OCI-LY1 (cell line): ENCODE measurements around the gene SLBP.

Source experiments
- H2AFZ ChIP-seq: fragments of 200-600 bp; sonication (generic), shearing (Covaris generic); 2 replicates; pipeline ENCODE4 v1.6.0; 2014; ENCODE audit warnings: antibody characterized with exemption, mild to moderate bottlenecking, low read length
- H3F3A ChIP-seq: fragments of 200-600 bp; sonication (generic), shearing (Covaris generic); 2 replicates; pipeline ENCODE4 v1.6.0; 2014; ENCODE audit warnings: mild to moderate bottlenecking, antibody characterized with exemption, low read length, moderate library complexity; ENCODE audit not compliant: insufficient read depth
- H3K27ac ChIP-seq: fragments of 200-600 bp; sonication (generic); 2 replicates; pipeline ENCODE4 v1.5.1; 2014; ENCODE audit warnings: low read length, mixed run types, mild to moderate bottlenecking, low read depth; ENCODE audit not compliant: poor library complexity, severe bottlenecking
- H3K27me3 ChIP-seq: fragments of 200-600 bp; sonication (generic); 2 replicates; pipeline ENCODE4 v1.6.0; 2014; ENCODE audit warnings: antibody characterized with exemption, mild to moderate bottlenecking, low read length, moderate library complexity; ENCODE audit not compliant: insufficient read depth
- H3K36me3 ChIP-seq: fragments of 200-600 bp; sonication (generic); 2 replicates; pipeline ENCODE4 v1.6.1; 2014; ENCODE audit warnings: mild to moderate bottlenecking, antibody characterized with exemption, low read length, moderate library complexity, mixed read lengths; ENCODE audit not compliant: insufficient read depth
- H3K4me1 ChIP-seq: fragments of 200-600 bp; sonication (generic); 2 replicates; pipeline ENCODE4 v1.5.1; 2014; ENCODE audit warnings: mild to moderate bottlenecking, low read length, moderate library complexity; ENCODE audit not compliant: insufficient read depth, severe bottlenecking
- H3K4me2 ChIP-seq: fragments of 200-600 bp; sonication (generic), shearing (Covaris generic); 2 replicates; pipeline ENCODE4 v1.6.1; 2014; ENCODE audit warnings: low read length
- H3K4me3 ChIP-seq: fragments of 200-600 bp; sonication (generic); 2 replicates; pipeline ENCODE4 v1.5.1; 2014; ENCODE audit warnings: low read length, low read depth, mild to moderate bottlenecking, mixed read lengths; ENCODE audit not compliant: poor library complexity, severe bottlenecking
- H3K79me2 ChIP-seq: fragments of 200-600 bp; shearing (Covaris generic); 2 replicates; pipeline ENCODE4 v1.6.1; 2016; ENCODE audit warnings: mixed run types, low read length, mixed read lengths; ENCODE audit not compliant: insufficient read depth
- H3K9ac ChIP-seq: fragments of 200-600 bp; sonication (generic), shearing (Covaris generic); 2 replicates; pipeline ENCODE4 v1.6.1; 2014; ENCODE audit warnings: mild to moderate bottlenecking, low read length, mixed read lengths
- H3K9me2 ChIP-seq: fragments of 200-600 bp; sonication (generic), shearing (Covaris generic); 2 replicates; pipeline ENCODE4 v1.6.1; 2014; ENCODE audit warnings: low read depth, mild to moderate bottlenecking, low read length, mixed read lengths
- H3K9me3 ChIP-seq: fragments of 200-600 bp; shearing (Covaris generic); 2 replicates; pipeline ENCODE4 v1.6.1; 2014; ENCODE audit warnings: low read length, mixed read lengths
- H4K20me1 ChIP-seq: fragments of 200-600 bp; sonication (generic), shearing (Covaris generic); 2 replicates; pipeline ENCODE4 v1.6.0; 2016; ENCODE audit warnings: mild to moderate bottlenecking, low read length; ENCODE audit not compliant: insufficient read depth
- EZH2 ChIP-seq: fragments of 200-600 bp; sonication (generic), shearing (Covaris generic); IDR thresholded peaks from 2 replicates; pipeline ENCODE4 v1.8.0; 2017; ENCODE audit warnings: borderline replicate concordance, mixed run types, mild to moderate bottlenecking, antibody characterized with exemption, low read length, moderate library complexity, mixed read lengths
- TF ChIP-seq, protein P1 (sequence below): fragments of 200-600 bp; sonication (generic), shearing (Covaris generic); IDR thresholded peaks from 2 replicates; pipeline ENCODE4 v1.5.1; 2017; ENCODE audit warnings: mild to moderate bottlenecking, antibody characterized with exemption, low read length, moderate library complexity, mixed read lengths

SLBP gene

DNA sequence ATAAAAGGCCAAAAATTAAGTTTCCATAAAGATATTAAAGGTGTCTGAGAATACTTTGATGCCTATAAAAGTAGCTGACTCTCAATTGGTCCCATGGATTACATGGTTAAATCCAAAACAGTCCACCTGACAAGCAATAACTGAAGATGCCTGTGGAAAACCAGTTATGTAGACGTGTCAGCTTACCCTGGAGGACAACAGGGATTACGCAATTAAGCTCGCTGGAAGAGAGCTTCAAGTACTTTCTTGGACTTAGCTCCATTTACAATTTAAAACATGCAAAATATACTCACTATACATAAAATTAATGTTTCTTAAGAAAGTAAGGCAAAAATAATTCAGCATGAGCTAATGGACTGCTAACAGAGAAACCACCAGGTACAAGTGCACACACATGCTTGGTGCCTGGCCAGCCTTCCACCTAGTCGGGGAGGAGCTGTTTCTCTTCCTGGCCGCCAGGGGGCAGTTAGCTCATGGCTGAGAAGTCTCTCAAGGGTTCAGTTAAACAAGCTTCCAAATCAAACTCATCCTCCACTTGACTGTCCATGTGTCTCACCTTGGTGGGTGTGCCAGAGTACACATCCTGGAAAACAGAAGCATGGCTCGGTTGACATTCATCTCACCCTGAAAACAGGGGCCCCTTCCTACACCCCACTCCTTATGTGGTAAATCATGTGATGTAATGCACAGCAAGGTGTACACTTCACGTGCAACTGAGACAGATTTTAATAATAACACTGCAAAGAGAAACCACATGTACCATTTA, 18.8 kb downstream of the SLBP start:
- Histone ChIP-seq H4K20me1 (no peaks in the 10 kb centered on the region), H3K4me1 (no peaks in the 10 kb centered on the region), H3K9ac (no peak overlapping the region), H2AFZ (no peak overlapping the region), H3K9me3 (no peaks in the 10 kb centered on the region), H3K27ac (no peak overlapping the region), H3K4me2 (no peak overlapping the region), H3K9me2 (no peaks in the 10 kb centered on the region), H3K27me3 (no peaks in the 10 kb centered on the region), H3K79me2 (no peaks in the 10 kb centered on the region), H3K4me3 (no peak overlapping the region), H3K36me3 (peaks cover 67% of the 10 kb centered on the region), H3F3A (no peaks in the 10 kb centered on the region)
- TF ChIP-seq, protein P1, sequence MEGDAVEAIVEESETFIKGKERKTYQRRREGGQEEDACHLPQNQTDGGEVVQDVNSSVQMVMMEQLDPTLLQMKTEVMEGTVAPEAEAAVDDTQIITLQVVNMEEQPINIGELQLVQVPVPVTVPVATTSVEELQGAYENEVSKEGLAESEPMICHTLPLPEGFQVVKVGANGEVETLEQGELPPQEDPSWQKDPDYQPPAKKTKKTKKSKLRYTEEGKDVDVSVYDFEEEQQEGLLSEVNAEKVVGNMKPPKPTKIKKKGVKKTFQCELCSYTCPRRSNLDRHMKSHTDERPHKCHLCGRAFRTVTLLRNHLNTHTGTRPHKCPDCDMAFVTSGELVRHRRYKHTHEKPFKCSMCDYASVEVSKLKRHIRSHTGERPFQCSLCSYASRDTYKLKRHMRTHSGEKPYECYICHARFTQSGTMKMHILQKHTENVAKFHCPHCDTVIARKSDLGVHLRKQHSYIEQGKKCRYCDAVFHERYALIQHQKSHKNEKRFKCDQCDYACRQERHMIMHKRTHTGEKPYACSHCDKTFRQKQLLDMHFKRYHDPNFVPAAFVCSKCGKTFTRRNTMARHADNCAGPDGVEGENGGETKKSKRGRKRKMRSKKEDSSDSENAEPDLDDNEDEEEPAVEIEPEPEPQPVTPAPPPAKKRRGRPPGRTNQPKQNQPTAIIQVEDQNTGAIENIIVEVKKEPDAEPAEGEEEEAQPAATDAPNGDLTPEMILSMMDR, result peak; percentile 70
- TF ChIP-seq EZH2, result no peak

DNA sequence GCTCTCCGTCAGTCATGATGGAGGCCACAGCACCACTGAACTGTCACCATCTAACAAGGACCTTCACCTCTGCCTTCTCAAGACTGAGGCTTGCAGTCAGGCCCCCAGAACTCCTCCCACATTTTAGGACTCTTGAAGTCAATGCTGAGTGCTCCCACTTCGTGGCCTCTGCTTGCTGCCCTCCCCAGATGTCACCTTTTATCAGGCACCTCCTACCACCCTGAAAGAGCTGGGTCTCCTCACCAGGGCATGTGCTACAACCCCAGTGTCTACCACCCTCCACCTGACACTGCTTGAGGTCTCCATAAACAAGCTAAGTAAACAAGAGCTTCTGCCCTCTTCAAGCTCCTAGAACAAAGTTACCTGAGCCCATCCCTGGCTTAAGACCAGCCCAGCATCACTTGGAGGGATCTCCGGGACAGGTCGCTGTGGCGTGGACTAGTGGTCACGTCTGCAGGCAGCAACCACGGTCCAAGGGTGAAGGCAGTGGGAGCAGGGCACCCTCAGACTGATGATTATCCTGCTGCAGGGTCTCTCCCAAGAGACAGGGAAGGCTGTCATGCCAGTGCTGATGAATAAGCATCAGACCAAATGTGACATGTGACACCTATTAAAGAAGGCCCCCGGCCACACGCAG, 20.3 kb downstream of the SLBP start:
- no peak for TF ChIP-seq EZH2
- TF ChIP-seq, protein P1, result no peak
- H3K27me3 ChIP-seq, result no peaks in the 10 kb centered on the region
- no peak overlapping the region for H3K27ac ChIP-seq
- no peaks in the 10 kb centered on the region for H3F3A ChIP-seq
- no peaks in the 10 kb centered on the region for H3K9me2 ChIP-seq
- no peaks in the 10 kb centered on the region for H3K79me2 ChIP-seq
- H3K4me1 ChIP-seq, result no peaks in the 10 kb centered on the region
- H3K4me2 ChIP-seq, result no peak overlapping the region
- no peaks in the 10 kb centered on the region for H4K20me1 ChIP-seq
- no peak overlapping the region for H3K4me3 ChIP-seq
- H2AFZ ChIP-seq, result no peak overlapping the region
- no peak overlapping the region for H3K9ac ChIP-seq
- H3K36me3 ChIP-seq, result peaks cover 61% of the 10 kb centered on the region
- H3K9me3 ChIP-seq, result no peaks in the 10 kb centered on the region

DNA sequence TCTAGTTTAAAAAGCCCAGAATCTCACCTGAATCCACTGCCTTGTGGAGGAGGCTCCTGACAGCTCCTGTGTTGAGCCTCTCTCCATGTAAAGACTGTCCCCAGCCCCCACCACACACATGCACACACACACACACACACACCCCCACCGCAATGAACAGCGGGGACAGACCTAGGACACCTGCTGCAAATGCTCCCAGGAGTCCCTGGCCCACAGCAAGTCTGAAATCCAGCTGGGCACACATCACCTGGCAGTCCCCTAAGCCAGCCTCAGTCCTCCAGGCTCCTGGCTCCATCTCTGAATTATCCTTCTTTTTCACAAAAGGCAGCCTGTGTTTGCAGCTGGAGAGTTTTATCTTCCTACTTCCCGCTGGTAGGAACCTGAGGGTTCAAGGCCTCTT, 21.4 kb downstream of the SLBP start:
- no peak overlapping the region for H3K27ac ChIP-seq
- no peaks in the 10 kb centered on the region for H3K9me2 ChIP-seq
- H3K27me3 ChIP-seq, result no peaks in the 10 kb centered on the region
- no peaks in the 10 kb centered on the region for H3K4me1 ChIP-seq
- H3K9me3 ChIP-seq, result no peaks in the 10 kb centered on the region
- TF ChIP-seq, protein P1, result no peak
- no peak for TF ChIP-seq EZH2
- H3K4me2 ChIP-seq, result no peak overlapping the region
- no peak overlapping the region for H3K9ac ChIP-seq
- no peaks in the 10 kb centered on the region for H3K79me2 ChIP-seq
- H2AFZ ChIP-seq, result no peak overlapping the region
- H4K20me1 ChIP-seq, result no peaks in the 10 kb centered on the region
- no peaks in the 10 kb centered on the region for H3F3A ChIP-seq
- peaks cover 50% of the 10 kb centered on the region for H3K36me3 ChIP-seq
- no peak overlapping the region for H3K4me3 ChIP-seq
